GM12873 (cell line): ENCODE results near the gene SCFD1.

Experiments used
- TF ChIP-seq, protein P1 (sequence below): IDR thresholded peaks from 2 replicates; pipeline ENCODE4 v1.5.1; 2012; ENCODE audit warnings: low read depth, mild to moderate bottlenecking, moderate library complexity, low read length, control low read depth; ENCODE audit not compliant: insufficient read depth; ENCODE audit errors: missing control alignments

SCFD1 gene

GRCh38 chr14:30753452-30753851 lies 131.3 kb downstream of the SCFD1 start:
- TF ChIP-seq, protein P1, sequence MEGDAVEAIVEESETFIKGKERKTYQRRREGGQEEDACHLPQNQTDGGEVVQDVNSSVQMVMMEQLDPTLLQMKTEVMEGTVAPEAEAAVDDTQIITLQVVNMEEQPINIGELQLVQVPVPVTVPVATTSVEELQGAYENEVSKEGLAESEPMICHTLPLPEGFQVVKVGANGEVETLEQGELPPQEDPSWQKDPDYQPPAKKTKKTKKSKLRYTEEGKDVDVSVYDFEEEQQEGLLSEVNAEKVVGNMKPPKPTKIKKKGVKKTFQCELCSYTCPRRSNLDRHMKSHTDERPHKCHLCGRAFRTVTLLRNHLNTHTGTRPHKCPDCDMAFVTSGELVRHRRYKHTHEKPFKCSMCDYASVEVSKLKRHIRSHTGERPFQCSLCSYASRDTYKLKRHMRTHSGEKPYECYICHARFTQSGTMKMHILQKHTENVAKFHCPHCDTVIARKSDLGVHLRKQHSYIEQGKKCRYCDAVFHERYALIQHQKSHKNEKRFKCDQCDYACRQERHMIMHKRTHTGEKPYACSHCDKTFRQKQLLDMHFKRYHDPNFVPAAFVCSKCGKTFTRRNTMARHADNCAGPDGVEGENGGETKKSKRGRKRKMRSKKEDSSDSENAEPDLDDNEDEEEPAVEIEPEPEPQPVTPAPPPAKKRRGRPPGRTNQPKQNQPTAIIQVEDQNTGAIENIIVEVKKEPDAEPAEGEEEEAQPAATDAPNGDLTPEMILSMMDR = no peak

GRCh38 chr14:30754778-30755177 lies 132.7 kb downstream of the SCFD1 start:
- TF ChIP-seq, protein P1 = no peak

- TF ChIP-seq, protein P1 = no peak
These were observed 134.5 kb downstream of the SCFD1 start for GRCh38 chr14:30756594-30756993.

DNA sequence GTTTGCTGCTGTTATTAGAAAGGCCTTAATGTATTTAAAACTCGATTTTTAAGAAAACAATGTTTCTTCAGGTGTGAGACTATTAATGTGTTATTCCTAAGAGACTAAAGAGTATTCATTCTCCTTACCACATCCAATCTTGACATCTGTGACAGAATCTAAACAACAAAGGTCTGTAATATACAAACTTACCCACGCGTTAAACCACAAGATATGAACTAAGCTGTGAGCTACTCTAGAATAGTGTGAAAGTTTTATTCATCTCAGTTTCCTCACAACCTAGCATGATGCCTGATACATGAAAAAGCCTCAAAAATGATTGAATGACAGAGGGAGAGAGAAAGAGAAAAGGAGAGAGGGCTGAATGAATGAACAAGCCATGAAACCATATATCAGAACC lies 135.0 kb downstream of the SCFD1 start:
- TF ChIP-seq, protein P1 = no peak

- TF ChIP-seq, protein P1 = no peak
These were observed 137.3 kb downstream of the SCFD1 start for GRCh38 chr14:30759172-30760125.

DNA sequence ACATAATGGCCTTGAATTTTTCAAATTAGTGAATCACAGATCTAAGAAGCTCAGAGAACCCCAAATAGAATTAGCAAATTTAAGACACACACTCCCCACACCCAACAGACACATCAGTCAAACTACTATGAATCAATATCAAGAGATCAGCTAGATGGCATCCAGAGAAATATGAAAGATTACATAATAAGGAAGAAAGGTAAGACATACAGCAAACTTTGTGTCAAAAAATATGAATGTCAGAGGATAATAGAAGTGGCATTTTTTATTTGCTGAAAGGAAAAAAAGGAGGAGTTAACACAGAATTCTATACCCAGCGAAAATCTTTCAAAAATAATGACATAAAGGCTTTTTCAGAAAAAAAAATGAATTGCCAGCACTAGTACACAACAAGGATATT lies 141.8 kb downstream of the SCFD1 start:
- TF ChIP-seq, protein P1 = no peak

DNA sequence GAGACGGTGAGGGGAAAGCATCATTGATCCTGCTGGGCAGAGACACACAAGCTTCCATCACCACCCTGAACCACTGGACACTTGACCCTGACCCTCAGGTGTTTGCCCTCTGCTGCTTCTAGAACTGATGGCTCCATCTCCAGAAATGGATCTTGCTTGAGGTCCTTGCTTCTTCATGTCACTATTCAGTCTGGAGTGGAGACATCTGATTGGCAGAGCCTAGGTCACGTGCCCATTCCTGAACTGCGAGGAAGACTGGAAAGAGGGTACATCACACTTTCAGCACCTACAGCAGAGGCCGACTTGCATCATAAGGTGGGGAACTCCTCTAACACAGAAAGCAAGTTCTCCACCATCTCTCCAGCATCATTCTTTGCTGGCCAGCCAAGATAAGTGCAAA lies 145.5 kb downstream of the SCFD1 start:
- TF ChIP-seq, protein P1 = no peak
